Fibroblast of lung (primary cell): ENCODE measurements around the gene SMAP1.

Source experiments
- EZH2 ChIP-seq: IDR thresholded peaks from 2 replicates; pipeline ENCODE4 v1.5.1; 2012; ENCODE audit warnings: low read length, control low read depth, mild to moderate bottlenecking; ENCODE audit errors: missing control alignments
- TF ChIP-seq, protein P1 (sequence below), 2 donors: IDR thresholded peaks in 1 of 2; conservative IDR thresholded peaks in 1 of 2; 1 replicate in 1 of 2; 2 replicates in 1 of 2; pipeline ENCODE4 v1.5.1; 2011 to 2012; ENCODE audit warnings: low read length in 2 of 2, control low read depth in 1 of 2, inconsistent platforms in 1 of 2, low read depth in 1 of 2, mild to moderate bottlenecking in 1 of 2

DNA sequence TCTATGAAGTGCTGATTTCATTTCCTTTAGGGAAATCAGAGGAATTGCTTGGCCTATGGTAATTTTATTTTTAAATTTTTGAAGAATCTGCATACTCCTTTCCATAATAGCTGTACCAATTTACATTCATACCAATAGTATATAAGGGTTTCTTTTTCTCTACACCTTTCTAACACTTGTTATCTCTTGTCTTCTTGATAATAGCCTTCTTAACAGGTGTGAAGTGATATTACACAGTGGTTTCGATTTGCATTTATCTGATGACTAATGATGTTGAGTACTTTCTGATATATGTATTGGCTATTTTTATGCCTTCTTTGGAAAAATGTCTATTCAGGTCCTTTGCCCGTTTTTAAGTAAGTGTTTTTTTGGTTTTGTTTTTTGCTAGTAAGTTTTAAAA is 40.8 kb downstream of the SMAP1 start:
- TF ChIP-seq, protein P1, sequence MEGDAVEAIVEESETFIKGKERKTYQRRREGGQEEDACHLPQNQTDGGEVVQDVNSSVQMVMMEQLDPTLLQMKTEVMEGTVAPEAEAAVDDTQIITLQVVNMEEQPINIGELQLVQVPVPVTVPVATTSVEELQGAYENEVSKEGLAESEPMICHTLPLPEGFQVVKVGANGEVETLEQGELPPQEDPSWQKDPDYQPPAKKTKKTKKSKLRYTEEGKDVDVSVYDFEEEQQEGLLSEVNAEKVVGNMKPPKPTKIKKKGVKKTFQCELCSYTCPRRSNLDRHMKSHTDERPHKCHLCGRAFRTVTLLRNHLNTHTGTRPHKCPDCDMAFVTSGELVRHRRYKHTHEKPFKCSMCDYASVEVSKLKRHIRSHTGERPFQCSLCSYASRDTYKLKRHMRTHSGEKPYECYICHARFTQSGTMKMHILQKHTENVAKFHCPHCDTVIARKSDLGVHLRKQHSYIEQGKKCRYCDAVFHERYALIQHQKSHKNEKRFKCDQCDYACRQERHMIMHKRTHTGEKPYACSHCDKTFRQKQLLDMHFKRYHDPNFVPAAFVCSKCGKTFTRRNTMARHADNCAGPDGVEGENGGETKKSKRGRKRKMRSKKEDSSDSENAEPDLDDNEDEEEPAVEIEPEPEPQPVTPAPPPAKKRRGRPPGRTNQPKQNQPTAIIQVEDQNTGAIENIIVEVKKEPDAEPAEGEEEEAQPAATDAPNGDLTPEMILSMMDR (conservative IDR thresholded peaks at IDR 0.05 in 1 of 2, IDR thresholded peaks at IDR 0.05 in 1 of 2; ENCODE audit: low read depth in 1 of 2, low read length in 2 of 2), result no peak
- TF ChIP-seq EZH2, result no peak
